A673 (cell line): Measurements from ENCODE around the gene RASA2. TPM values are rescaled to one million over a fixed set of nuclear protein-coding genes. Genes with fewer than 3 reads are reported as not detected.
A peak's percentile ranks its signal among the peaks of the same experiment; 100 is the strongest.

Experiments
- BruUV-seq: library from RNA; stranded (reverse); fragments of 400-500 nt; replicated peaks from 2 replicates; lab custom pipeline; 2021; lab: Mats Ljungman, UMichigan
- CTCF ChIA-PET: fragments of 300-600 bp; sonication (Branson Sonifier 250); formaldehyde crosslinking; loops from one replicate; lab custom pipeline; 2022; ENCODE audit warnings: antibody characterized with exemption; lab: Charles Lee
- POLR2A ChIA-PET: fragments of 300-600 bp; sonication (Branson Sonifier 250); formaldehyde crosslinking; loops from one replicate; lab custom pipeline; 2022; ENCODE audit warnings: antibody characterized with exemption; ENCODE audit not compliant: low non-redundant PET; lab: Charles Lee
- DNase-seq: peaks from one replicate; pipeline ENCODE4 v3.0.0-alpha.2; 2015; ENCODE audit warnings: low spot score
- H3K27ac ChIP-seq: fragments of 200-600 bp; sonication (generic); 2 replicates; pipeline ENCODE4 v1.5.1; 2016; ENCODE audit warnings: mixed run types, low read depth, mild to moderate bottlenecking, mixed read lengths, antibody characterized with exemption, low read length; ENCODE audit not compliant: poor library complexity, severe bottlenecking
- H3K27me3 ChIP-seq: fragments of 200-600 bp; sonication (generic); replicated peaks from 2 replicates; pipeline ENCODE4 v1.6.1; 2017; ENCODE audit warnings: mixed run types, low read depth, mild to moderate bottlenecking, mixed read lengths, antibody characterized with exemption, low read length; ENCODE audit not compliant: insufficient read depth, poor library complexity
- H3K36me3 ChIP-seq: fragments of 200-600 bp; sonication (generic); 2 replicates; pipeline ENCODE4 v1.6.1; 2016; ENCODE audit warnings: mixed run types, mild to moderate bottlenecking, mixed read lengths, antibody characterized with exemption, low read length; ENCODE audit not compliant: insufficient read depth, poor library complexity, severe bottlenecking
- H3K4me1 ChIP-seq: fragments of 200-600 bp; sonication (generic); 2 replicates; pipeline ENCODE4 v1.6.1; 2017; ENCODE audit warnings: mixed run types, mild to moderate bottlenecking, mixed read lengths, antibody characterized with exemption, low read length; ENCODE audit not compliant: insufficient read depth, poor library complexity, severe bottlenecking
- H3K4me3 ChIP-seq: fragments of 200-600 bp; sonication (generic); 2 replicates; pipeline ENCODE4 v1.5.1; 2016; ENCODE audit warnings: low read depth, mixed run types, mild to moderate bottlenecking, mixed read lengths, low read length; ENCODE audit not compliant: poor library complexity, severe bottlenecking
- H3K9me3 ChIP-seq: fragments of 200-600 bp; sonication (generic); 2 replicates; pipeline ENCODE4 v1.6.1; 2016; ENCODE audit warnings: mixed run types, low read depth, mild to moderate bottlenecking, mixed read lengths, antibody characterized with exemption, low read length; ENCODE audit not compliant: poor library complexity, severe bottlenecking
- CTCF ChIP-seq: fragments of 300-800, 200-600 bp; sonication (generic); conservative IDR thresholded peaks from 2 replicates; pipeline ENCODE4 v1.5.1; 2017; ENCODE audit warnings: low read depth, mild to moderate bottlenecking, antibody characterized with exemption, low read length, moderate library complexity, mixed read lengths
- EZH2 ChIP-seq: fragments of 200-600 bp; sonication (generic); IDR thresholded peaks from 2 replicates; pipeline ENCODE4 v1.6.1; 2017; ENCODE audit warnings: borderline replicate concordance, low read depth, mild to moderate bottlenecking, mixed read lengths, antibody characterized with exemption, low read length; ENCODE audit not compliant: poor library complexity, severe bottlenecking
- intact Hi-C: fragments of 100-400 bp; cut with micrococcal nuclease; formaldehyde crosslinking; loops from one replicate; pipeline ENCODE4 v1.10.0; 2022; ENCODE audit not compliant: unreplicated experiment
- total RNA-seq: library from RNA; stranded (reverse); gene quantifications from 2 replicates; pipeline ENCODE4 v1.2.3, GENCODE V29; 2021

RASA2 gene
- total RNA-seq, 1 experiment from 2014 or later = 17.1 TPM

- Histone ChIP-seq H3K36me3 (no peaks in the 10 kb centered on the region), H3K27me3 (no peaks in the 10 kb centered on the region), H3K4me1 (peaks cover 8% of the 10 kb centered on the region), H3K9me3 (peaks cover 2% of the 10 kb centered on the region), H3K27ac (no peak overlapping the region), H3K4me3 (no peak overlapping the region)
- TF ChIP-seq EZH2 = no peak
- no peak for TF ChIP-seq CTCF
- intact Hi-C loops = no loop called here
- DNase-seq = no peak
- ChIA-PET POLR2A (no interaction called here), CTCF (interaction anchor here (0.6 kb wide), 1 partner anchor 55 kb away, joined by 5 read pairs; no protein-coding TSS in a partner anchor)
- BruUV-seq = no TSS peak
These were observed 66.2 kb downstream of the RASA2 start for GRCh38 chr3:141553055-141553454.

GRCh38 chr3:141556034-141556433 lies 69.2 kb downstream of the RASA2 start:
- peaks cover 17% of the 10 kb centered on the region for H3K4me1 ChIP-seq
- no peak overlapping the region for H3K4me3 ChIP-seq
- TF ChIP-seq CTCF (no peak), EZH2 (no peak)
- H3K27ac ChIP-seq = no peak overlapping the region
- CTCF ChIA-PET = interaction anchor here (0.7 kb wide), 1 partner anchor 96 kb away, joined by 3 read pairs; no protein-coding TSS in a partner anchor
- DNase-seq = no peak
- POLR2A ChIA-PET = no interaction called here
- H3K27me3 ChIP-seq = no peaks in the 10 kb centered on the region
- peaks cover 4% of the 10 kb centered on the region for H3K36me3 ChIP-seq
- intact Hi-C loops = loop anchor here (5.0 kb wide), 1 partner anchor 244 kb away; no protein-coding TSS in a partner anchor
- no TSS peak for BruUV-seq
- H3K9me3 ChIP-seq = no peaks in the 10 kb centered on the region

GRCh38 chr3:141557961-141558706 lies 71.3 kb downstream of the RASA2 start:
- no TSS peak for BruUV-seq
- CTCF ChIA-PET = interaction anchor here (0.8 to 1.1 kb wide), 2 partner anchors 98 to 104 kb away, joined by 3 to 4 read pairs; no protein-coding TSS in a partner anchor
- Histone ChIP-seq H3K4me1 (peaks cover 17% of the 10 kb centered on the region), H3K27me3 (no peaks in the 10 kb centered on the region), H3K9me3 (no peaks in the 10 kb centered on the region), H3K4me3 (no peak overlapping the region), H3K36me3 (peaks cover 6% of the 10 kb centered on the region), H3K27ac (peak overlapping the region; percentile 32)
- peak; percentile 55 for DNase-seq
- POLR2A ChIA-PET = interaction anchor here (0.5 kb wide), 1 partner anchor 61 kb away, joined by 4 read pairs; no protein-coding TSS in a partner anchor
- intact Hi-C loops = loop anchor here (5.0 kb wide), 1 partner anchor 246 kb away; no protein-coding TSS in a partner anchor
- TF ChIP-seq EZH2 = no peak
- no peak for TF ChIP-seq CTCF
